GM06990 (cell line): ENCODE measurements around the gene ZGRF1.

ENCODE experiments used
- DNase-seq: peaks from one replicate; pipeline ENCODE4 v3.0.0-alpha.2; 2011; ENCODE audit not compliant: insufficient read length; ENCODE audit errors: extremely low read depth
- H3K27me3 ChIP-seq: replicated peaks from 2 replicates; pipeline ENCODE4 v1.6.0; 2011; ENCODE audit warnings: low read length; ENCODE audit not compliant: control insufficient read depth, insufficient read depth
- H3K36me3 ChIP-seq: 2 replicates; pipeline ENCODE4 v1.5.1; 2011; ENCODE audit warnings: low read length; ENCODE audit not compliant: control insufficient read depth, insufficient read depth
- H3K4me3 ChIP-seq: replicated peaks from 2 replicates; pipeline ENCODE4 v1.5.1; 2011; ENCODE audit warnings: low read depth, mild to moderate bottlenecking, control low read depth, low read length
- TF ChIP-seq, protein P1 (sequence below): IDR thresholded peaks from 2 replicates; pipeline ENCODE4 v1.5.1; 2011; ENCODE audit warnings: low read length, control low read depth, mild to moderate bottlenecking, inconsistent platforms; ENCODE audit not compliant: insufficient read depth, poor library complexity, severe bottlenecking

The ZGRF1 gene

GRCh38 chr4:112593438-112594133 lies 43.1 kb downstream of the ZGRF1 start:
- no peaks in the 10 kb centered on the region for H3K36me3 ChIP-seq

DNA sequence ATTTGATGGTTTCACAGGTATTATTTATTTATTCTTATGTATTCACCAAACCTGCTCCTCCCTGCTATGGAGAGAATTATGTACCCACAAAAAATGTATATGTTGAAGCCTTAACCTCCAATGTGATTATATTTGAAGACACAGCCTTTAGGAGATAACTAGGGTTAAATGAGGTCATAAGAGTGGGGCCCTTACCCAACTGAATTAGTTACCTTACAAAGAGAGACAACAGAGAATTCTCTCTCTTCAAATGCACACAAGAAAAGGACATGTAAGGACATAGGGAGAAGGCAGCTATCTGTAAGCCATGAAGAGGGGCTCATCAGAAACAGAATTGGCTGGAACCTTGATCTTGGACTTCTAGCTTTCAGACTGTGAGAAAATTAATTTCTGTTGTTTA lies 44.0 kb downstream of the ZGRF1 start:
- TF ChIP-seq, protein P1, sequence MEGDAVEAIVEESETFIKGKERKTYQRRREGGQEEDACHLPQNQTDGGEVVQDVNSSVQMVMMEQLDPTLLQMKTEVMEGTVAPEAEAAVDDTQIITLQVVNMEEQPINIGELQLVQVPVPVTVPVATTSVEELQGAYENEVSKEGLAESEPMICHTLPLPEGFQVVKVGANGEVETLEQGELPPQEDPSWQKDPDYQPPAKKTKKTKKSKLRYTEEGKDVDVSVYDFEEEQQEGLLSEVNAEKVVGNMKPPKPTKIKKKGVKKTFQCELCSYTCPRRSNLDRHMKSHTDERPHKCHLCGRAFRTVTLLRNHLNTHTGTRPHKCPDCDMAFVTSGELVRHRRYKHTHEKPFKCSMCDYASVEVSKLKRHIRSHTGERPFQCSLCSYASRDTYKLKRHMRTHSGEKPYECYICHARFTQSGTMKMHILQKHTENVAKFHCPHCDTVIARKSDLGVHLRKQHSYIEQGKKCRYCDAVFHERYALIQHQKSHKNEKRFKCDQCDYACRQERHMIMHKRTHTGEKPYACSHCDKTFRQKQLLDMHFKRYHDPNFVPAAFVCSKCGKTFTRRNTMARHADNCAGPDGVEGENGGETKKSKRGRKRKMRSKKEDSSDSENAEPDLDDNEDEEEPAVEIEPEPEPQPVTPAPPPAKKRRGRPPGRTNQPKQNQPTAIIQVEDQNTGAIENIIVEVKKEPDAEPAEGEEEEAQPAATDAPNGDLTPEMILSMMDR: no peak
- no peaks in the 10 kb centered on the region for H3K27me3 ChIP-seq
- no peaks in the 10 kb centered on the region for H3K36me3 ChIP-seq
- H3K4me3 ChIP-seq: no peak overlapping the region
- no peak for DNase-seq

More at GRCh38 chr4:112593438-112594133, 43.1 kb downstream of the ZGRF1 start:
- H3K4me3 ChIP-seq: no peak overlapping the region
- peak; percentile 25 for DNase-seq
- H3K27me3 ChIP-seq: no peaks in the 10 kb centered on the region
- TF ChIP-seq, protein P1: no peak

DNA sequence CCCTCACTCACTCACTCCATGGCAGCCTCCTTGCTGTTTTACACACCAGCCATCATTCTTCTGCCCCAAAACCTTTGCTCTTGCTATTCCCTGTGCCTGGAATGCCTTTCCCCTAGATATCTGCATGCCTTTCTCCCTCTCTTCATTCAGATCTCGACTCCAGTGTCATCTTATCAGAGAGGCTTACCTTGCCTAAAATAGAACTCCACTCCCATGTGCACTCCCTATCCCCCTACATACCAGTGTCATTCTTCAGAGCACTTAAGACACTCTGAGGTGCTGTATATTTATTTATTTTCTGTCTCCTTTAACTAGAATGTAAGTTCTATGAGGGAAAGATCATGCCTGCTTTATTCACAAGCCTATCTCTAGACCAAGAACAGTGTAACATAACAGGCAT lies 45.1 kb downstream of the ZGRF1 start:
- DNase-seq: no peak

GRCh38 chr4:112589206-112589605 lies 47.5 kb downstream of the ZGRF1 start:
- DNase-seq: no peak

More for the DNA sequence above, 45.1 kb downstream of the ZGRF1 start:
- H3K4me3 ChIP-seq: no peak overlapping the region
- TF ChIP-seq, protein P1: no peak
- no peaks in the 10 kb centered on the region for H3K36me3 ChIP-seq
- H3K27me3 ChIP-seq: no peaks in the 10 kb centered on the region

DNA sequence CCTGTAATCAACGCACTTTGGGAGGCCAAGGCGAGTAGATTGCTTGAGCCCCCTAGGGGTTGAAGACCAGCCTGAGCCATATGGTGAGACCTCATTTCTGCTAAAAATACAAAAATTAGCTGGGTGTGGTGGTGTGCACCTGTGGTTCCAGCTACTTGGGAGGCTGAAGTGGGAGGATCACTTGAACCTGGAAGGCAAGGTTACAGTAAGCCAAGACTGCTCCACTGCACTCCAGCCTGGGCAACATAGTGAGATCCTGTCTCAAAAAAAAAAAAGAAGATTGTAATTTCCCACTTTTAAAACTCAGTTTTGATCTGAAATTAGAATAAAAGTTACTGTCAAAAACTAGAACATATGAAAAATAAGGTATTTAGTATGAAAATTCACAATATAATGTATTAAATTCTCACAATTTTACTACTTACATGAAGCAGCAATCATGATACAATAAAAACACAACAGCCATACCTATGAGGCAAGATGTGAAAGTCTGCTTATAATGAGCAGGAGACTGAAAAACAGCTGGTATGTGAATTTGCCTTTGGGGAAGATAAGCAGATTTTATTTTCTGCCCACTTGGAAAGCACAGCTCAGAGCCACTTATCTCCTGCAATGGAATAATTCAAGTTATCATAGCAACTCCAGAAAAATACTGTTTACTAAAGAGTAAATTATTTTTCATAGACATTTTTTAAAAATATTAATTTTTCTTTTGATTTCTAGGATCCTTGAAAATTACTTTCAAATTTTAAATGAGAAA lies 50.6 kb downstream of the ZGRF1 start:
- Histone ChIP-seq H3K36me3 (no peaks in the 10 kb centered on the region), H3K4me3 (no peak overlapping the region)
- TF ChIP-seq, protein P1: no peak

More at GRCh38 chr4:112589206-112589605, 47.5 kb downstream of the ZGRF1 start:
- Histone ChIP-seq H3K27me3 (no peaks in the 10 kb centered on the region), H3K4me3 (no peak overlapping the region), H3K36me3 (no peaks in the 10 kb centered on the region)
- TF ChIP-seq, protein P1: no peak

More for the DNA sequence above, 50.6 kb downstream of the ZGRF1 start:
- no peaks in the 10 kb centered on the region for H3K27me3 ChIP-seq
- DNase-seq: no peak
